Effector memory CD8-positive, alpha-beta T cell (primary cell): ENCODE results near the gene MINDY4B.

Experiments used
- ATAC-seq: fragments of 150-1000 bp; cut with Tn5 transposase; replicated peaks from 2 replicates; pipeline ENCODE4 v1.10.0; 2021; ENCODE audit warnings: mild to moderate bottlenecking, moderate library complexity
- DNase-seq, 3 experiments: peaks; one replicate each; pipeline ENCODE4 v3.0.0; 2021
- H3K27ac Mint-ChIP-seq, 2 donors: one replicate each; pipeline ENCODE4 v1.8.0; 2022; ENCODE audit warnings: mild to moderate bottlenecking in 2 of 2, mixed read lengths in 2 of 2, moderate library complexity in 2 of 2
- H3K27me3 Mint-ChIP-seq, 2 donors: one replicate each; pipeline ENCODE4 v1.8.0; 2022; ENCODE audit warnings: mixed read lengths in 2 of 2
- H3K36me3 Mint-ChIP-seq: one replicate; pipeline ENCODE4 v1.8.0; 2022; ENCODE audit warnings: mild to moderate bottlenecking, moderate library complexity, mixed read lengths; ENCODE audit not compliant: insufficient read depth
- H3K4me1 Mint-ChIP-seq, 2 donors: one replicate each; pipeline ENCODE4 v1.8.0; 2022; ENCODE audit warnings: low read depth in 2 of 2, mixed read lengths in 2 of 2
- H3K4me3 Mint-ChIP-seq, 2 donors: one replicate each; pipeline ENCODE4 v1.8.0; 2022; ENCODE audit warnings: mild to moderate bottlenecking in 2 of 2, mixed read lengths in 2 of 2, moderate library complexity in 2 of 2
- H3K9me3 Mint-ChIP-seq, 2 donors: one replicate each; pipeline ENCODE4 v1.8.0; 2022; ENCODE audit warnings: mixed read lengths in 2 of 2

Gene MINDY4B

DNA sequence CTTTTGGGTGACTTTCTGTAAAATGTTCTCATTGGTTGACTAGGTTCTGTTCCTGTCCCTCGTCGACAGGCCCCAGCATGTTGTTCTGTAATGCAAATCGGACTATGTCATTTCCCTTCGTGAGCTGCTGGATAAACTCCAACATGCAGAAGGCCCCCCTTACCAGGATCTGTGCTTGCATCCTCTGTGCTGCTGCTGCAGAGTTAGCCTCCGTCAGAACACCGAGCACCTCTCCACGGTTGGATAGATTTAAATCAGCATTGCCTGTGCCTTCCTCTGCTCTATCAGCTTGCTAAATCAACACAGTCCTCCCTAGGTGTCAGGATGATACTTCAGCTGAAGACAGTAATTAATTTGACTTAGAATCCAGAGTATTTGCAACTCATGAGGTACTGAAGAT, 12.7 kb upstream of the MINDY4B start:
- no peak overlapping the region for H3K4me3 Mint-ChIP-seq
- no peak overlapping the region for H3K27ac Mint-ChIP-seq
- ATAC-seq (no peak), DNase-seq (no peak)
- no peaks in the 10 kb centered on the region for H3K9me3 Mint-ChIP-seq
- peaks cover 26 to 61% of the 10 kb centered on the region in 2 donors for H3K27me3 Mint-ChIP-seq
- no peaks in the 10 kb centered on the region for H3K4me1 Mint-ChIP-seq
- H3K36me3 Mint-ChIP-seq: no peaks in the 10 kb centered on the region

DNA sequence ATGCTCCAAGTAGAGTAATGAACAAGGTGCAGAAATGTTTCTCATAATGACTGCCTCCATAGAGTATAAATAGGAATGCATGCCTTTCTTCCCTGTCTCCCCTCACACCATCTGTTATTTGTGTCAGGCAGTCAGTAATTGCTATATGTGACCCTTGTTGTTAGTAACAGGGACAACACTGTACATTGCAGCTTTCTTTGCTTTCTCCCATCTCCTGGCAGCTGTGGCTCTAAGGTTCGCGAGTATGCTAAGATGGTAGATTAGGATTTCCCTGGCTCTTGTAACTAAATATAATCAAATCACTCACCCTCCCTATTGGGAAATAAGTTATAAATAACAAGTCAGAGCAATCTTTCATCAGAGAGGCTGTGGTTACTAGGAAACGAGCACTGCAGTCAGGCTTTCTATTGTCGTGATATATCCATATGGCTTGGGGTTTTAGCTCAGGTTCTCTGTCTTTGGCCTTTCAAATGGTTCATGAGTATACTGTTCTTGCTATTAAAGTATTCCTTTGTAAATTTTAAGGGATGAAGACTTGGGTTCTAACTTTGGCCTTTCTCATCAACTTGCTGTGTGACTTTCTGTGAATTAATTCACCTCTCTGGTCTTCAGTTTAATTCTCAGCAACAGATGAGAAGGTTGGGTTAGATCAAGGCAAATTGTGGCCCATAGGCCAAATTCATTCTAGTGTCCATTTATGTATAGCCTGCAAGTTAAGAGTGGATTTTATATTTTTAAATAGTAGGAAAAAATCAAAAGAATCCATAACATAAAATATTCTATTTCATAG, 8.1 kb upstream of the MINDY4B start:
- Mint-ChIP-seq H3K27me3 (peaks cover 36 to 63% of the 10 kb centered on the region in 2 donors), H3K4me3 (no peak overlapping the region)
- no peak for DNase-seq

DNA sequence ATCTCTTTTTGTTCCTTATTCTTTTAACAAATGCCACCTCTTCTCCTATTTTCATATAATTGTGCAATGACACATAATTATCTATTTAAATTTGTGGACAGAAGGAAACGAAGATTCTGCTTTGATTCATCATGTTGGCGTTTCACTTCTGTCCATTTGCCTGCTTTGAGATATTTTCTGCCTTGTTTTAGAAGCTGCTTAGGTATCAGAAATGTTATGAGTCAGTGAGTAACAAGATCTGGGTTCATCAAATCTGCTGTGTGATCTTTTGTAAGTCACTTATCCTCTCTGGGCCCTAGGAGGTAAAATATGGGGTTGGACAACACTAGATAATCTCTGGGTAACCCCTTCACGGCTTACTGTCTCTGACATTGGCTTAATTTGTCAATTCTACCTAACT, 7.3 kb upstream of the MINDY4B start:
- Mint-ChIP-seq H3K9me3 (no peaks in the 10 kb centered on the region), H3K4me3 (no peak overlapping the region), H3K27ac (no peak overlapping the region), H3K36me3 (no peaks in the 10 kb centered on the region), H3K27me3 (peaks cover 44 to 64% of the 10 kb centered on the region in 2 donors), H3K4me1 (no peaks in the 10 kb centered on the region)
- no peak for ATAC-seq
- no peak for DNase-seq

More for the DNA sequence above, 8.1 kb upstream of the MINDY4B start:
- no peaks in the 10 kb centered on the region for H3K9me3 Mint-ChIP-seq
- no peak overlapping the region for H3K27ac Mint-ChIP-seq
- no peak for ATAC-seq
- no peaks in the 10 kb centered on the region for H3K4me1 Mint-ChIP-seq
- H3K36me3 Mint-ChIP-seq: no peaks in the 10 kb centered on the region

DNA sequence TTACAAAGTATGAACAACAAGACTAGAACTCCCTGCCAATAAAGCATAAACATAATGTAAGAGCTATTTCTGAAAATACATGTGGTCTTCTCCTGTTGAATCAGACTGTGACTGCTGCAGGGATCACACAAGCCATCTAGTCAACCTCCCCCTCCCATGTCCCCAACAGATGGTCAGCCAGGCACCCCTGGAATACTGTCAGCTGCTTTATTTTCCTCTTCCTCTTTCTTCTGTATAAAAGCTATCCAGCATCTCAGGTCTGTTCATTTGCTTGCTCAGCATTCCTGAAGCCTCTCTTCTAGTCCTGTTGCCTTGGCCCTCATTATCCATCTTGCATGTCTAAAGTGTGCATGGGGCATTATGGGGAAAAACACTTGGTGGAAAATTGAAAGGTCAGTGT, 6.5 kb upstream of the MINDY4B start:
- Mint-ChIP-seq H3K27ac (no peak overlapping the region), H3K36me3 (no peaks in the 10 kb centered on the region), H3K9me3 (no peaks in the 10 kb centered on the region), H3K4me1 (no peaks in the 10 kb centered on the region), H3K4me3 (no peak overlapping the region), H3K27me3 (peaks cover 47 to 68% of the 10 kb centered on the region in 2 donors)
- DNase-seq: no peak
- no peak for ATAC-seq

DNA sequence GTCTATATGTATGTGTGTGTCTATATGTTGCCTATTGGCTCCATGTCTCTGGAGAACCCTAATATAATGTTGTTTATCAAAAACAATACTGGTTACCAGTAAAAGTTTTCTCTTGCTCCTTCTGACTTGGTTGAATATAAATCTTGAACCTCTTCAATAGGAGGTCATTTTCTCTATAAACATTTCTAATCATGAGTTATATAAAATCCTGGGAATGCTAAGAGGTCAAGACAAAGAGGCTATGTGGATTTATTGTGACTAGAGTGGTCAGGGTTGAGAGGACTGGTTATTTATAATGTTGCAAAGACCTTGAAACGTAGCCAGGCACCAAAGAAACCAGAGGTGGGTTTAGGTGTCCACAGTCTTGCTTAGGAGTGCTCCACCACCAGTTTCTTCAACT, 1.2 kb upstream of the MINDY4B start:
- no peak for DNase-seq
- ATAC-seq: no peak
- Mint-ChIP-seq H3K9me3 (no peaks in the 10 kb centered on the region), H3K4me1 (no peaks in the 10 kb centered on the region), H3K27ac (no peak overlapping the region), H3K36me3 (no peaks in the 10 kb centered on the region), H3K4me3 (no peak overlapping the region), H3K27me3 (peaks cover 61 to 71% of the 10 kb centered on the region in 2 donors)

DNA sequence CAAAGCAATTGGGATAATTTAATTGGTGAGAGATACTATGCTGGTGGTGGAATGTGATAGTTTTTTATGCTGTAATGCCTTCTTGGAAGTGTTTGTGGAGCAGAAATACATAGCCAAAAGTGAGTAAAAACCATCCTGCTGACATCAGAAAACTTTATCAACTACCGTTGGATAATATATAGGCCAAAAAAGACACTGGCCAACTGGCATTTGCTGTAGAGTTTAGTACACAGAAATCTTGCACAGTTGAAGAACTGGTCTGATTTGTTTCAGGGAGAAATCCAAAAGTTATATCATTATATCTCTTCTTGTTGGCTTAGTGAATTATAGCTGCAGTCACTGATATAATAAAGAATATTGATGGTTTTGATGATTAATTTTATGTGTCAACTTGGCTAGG, 507 bp upstream of the MINDY4B start:
- Mint-ChIP-seq H3K36me3 (no peaks in the 10 kb centered on the region), H3K27me3 (peaks cover 56 to 67% of the 10 kb centered on the region in 2 donors), H3K4me1 (no peaks in the 10 kb centered on the region), H3K4me3 (no peak overlapping the region), H3K9me3 (no peaks in the 10 kb centered on the region), H3K27ac (no peak overlapping the region)
- no peak for DNase-seq
- no peak for ATAC-seq

DNA sequence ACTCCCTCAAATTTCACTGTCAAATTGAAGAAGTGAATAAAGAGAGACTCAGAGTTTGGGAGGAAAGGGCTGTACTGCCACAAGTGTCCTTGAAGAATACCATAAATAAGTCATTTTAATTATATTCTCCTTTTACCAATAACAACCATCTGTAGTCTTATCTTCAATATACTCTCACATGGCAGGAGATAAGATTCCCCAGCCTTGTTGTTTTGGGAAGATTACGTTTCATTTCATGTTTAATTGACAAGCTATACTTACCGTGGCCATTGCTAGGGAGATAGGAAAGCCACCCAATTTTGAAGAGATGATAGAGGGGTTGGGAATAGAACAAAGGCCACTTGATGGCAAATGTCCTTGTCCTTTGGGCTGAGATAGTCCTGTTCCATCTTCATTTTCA, 2.3 kb downstream of the MINDY4B start:
- no peaks in the 10 kb centered on the region for H3K4me1 Mint-ChIP-seq
- ATAC-seq (no peak), DNase-seq (no peak)
- H3K4me3 Mint-ChIP-seq: no peak overlapping the region
- no peaks in the 10 kb centered on the region for H3K9me3 Mint-ChIP-seq
- peaks cover 38 to 42% of the 10 kb centered on the region in 2 donors for H3K27me3 Mint-ChIP-seq
- no peaks in the 10 kb centered on the region for H3K36me3 Mint-ChIP-seq
- no peak overlapping the region for H3K27ac Mint-ChIP-seq

DNA sequence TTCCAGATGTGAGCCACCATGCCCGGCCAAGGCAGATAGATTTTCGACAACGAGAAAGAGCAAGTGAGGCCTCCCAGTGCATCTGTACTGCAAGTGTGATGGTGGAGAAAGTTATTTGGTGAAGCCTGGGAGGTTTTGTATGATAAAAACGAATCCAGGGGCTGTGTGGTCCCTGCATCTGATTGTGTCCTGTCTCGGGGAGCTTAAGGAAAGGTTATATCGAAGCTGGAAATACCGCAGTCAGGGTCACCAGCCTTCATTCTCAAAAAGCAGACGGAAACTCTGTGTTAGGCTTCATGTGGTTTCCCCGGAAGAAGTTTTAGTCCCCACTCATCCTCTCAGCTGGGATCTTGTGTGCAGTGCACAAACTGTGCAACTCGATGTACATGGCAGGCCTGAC, 3.4 kb downstream of the MINDY4B start:
- H3K27ac Mint-ChIP-seq: no peak overlapping the region
- no peak for DNase-seq
- H3K36me3 Mint-ChIP-seq: no peaks in the 10 kb centered on the region
- peaks cover 34 to 39% of the 10 kb centered on the region in 2 donors for H3K27me3 Mint-ChIP-seq
- H3K4me1 Mint-ChIP-seq: no peaks in the 10 kb centered on the region
- H3K9me3 Mint-ChIP-seq: no peaks in the 10 kb centered on the region
- no peak overlapping the region for H3K4me3 Mint-ChIP-seq
- ATAC-seq: no peak

DNA sequence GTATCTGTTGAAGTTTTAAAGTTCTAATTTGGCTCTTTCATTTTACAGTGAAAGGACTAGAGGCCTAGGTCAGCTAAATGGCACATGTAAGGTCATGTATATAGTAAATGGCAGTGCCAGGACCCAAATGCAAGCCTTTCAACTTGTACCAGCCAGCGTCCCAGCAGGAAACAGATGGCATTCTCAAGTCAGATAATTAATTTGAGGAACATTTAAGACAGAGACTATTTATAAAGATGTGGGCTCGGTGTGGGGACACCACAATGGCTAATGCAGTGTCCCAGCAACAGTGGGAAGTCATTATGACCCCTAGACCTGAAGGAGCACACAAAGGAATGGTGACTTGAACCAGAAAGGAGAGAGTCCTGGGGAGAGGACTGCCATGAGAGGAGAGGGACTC, 6.1 kb downstream of the MINDY4B start:
- Mint-ChIP-seq H3K9me3 (no peaks in the 10 kb centered on the region), H3K27ac (no peak overlapping the region), H3K4me3 (no peak overlapping the region), H3K4me1 (no peaks in the 10 kb centered on the region), H3K27me3 (peaks cover 42% of the 10 kb centered on the region in 2 donors), H3K36me3 (no peaks in the 10 kb centered on the region)
- ATAC-seq (no peak), DNase-seq (no peak)

DNA sequence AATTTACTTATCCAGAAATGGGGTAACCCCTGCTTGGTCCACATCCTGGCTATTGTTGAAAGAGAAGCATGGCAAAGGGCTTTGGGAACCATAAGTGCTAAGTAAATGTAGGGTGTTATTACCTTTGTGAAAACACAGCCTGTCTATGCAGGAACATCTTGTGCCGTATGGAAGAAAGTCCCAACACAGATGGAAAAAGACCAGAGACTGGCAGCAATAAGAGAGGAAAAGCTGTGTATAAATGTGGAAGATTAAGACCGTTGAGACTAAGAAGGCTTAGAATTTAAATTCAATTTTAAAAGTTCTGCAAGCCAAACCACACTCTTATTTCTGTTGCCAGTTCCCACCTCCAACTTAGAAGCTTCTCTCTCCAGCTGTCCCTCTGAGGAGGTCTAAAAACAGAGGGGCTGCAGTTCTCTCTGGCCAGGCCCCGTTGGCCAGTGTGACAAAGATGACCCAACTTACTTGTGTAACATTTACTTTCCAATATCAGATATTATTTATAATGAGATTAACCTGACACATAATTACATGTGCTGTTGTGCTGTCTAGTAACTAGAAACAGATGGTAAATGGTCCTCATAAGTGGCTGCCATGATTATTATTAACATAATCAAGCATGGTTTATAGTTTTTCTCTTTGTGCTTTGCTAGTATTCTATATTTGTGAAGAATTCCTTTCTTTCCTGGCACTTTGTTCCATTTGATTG, 7.0 kb downstream of the MINDY4B start:
- Mint-ChIP-seq H3K4me3 (no peak overlapping the region), H3K9me3 (no peaks in the 10 kb centered on the region), H3K4me1 (no peaks in the 10 kb centered on the region), H3K27ac (no peak overlapping the region), H3K36me3 (no peaks in the 10 kb centered on the region), H3K27me3 (peaks cover 37 to 42% of the 10 kb centered on the region in 2 donors)
- ATAC-seq: no peak
- DNase-seq: no peak

DNA sequence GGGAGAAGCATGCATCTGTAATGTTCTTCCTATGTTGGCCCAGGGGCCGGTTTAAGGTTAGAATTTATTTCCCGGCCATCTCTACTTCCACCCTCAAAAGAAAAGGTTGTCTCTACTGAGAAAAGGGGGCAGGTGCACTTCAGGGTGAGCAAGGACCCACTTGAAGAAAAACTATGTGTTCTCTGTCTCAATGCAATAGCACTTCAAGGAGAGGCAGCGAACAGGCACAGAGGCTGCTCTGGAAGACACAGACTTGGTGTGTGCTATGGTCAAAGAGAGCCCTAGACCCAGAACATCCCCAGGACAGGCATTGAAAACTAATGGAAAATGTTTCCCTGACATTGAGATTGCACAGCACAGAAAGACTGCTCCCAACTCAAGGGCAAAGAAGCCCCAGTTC, 7.6 kb downstream of the MINDY4B start:
- Mint-ChIP-seq H3K9me3 (no peaks in the 10 kb centered on the region), H3K27me3 (peaks cover 32 to 36% of the 10 kb centered on the region in 2 donors), H3K4me3 (no peak overlapping the region), H3K36me3 (no peaks in the 10 kb centered on the region), H3K4me1 (no peaks in the 10 kb centered on the region), H3K27ac (no peak overlapping the region)
- DNase-seq (no peak), ATAC-seq (no peak)

DNA sequence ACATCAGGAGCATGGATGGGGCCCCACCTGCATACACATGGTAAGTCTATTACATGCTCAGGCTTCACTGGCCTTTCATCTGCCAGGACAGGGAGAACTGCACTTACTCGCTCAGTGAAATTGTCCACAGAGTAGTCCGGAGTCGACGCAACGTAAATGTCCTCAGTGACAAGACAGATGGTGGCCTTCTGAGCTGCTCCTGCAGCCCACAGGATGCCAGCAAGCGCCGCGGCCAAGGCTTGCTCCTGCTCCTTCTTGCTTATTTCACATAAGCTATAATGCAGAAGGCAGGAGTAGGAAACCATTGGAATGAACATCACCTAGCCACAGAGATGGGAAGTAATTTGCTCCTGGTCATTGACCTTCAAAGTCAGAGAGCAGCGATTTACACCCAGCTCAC, 14.4 kb downstream of the MINDY4B start:
- DNase-seq: no peak
- H3K4me3 Mint-ChIP-seq: no peak overlapping the region
- H3K36me3 Mint-ChIP-seq: no peaks in the 10 kb centered on the region
- peaks cover 0 to 2% of the 10 kb centered on the region in 2 donors for H3K9me3 Mint-ChIP-seq
- H3K4me1 Mint-ChIP-seq: no peaks in the 10 kb centered on the region
- peaks cover 37 to 40% of the 10 kb centered on the region in 2 donors for H3K27me3 Mint-ChIP-seq
- no peak overlapping the region for H3K27ac Mint-ChIP-seq
- no peak for ATAC-seq

DNA sequence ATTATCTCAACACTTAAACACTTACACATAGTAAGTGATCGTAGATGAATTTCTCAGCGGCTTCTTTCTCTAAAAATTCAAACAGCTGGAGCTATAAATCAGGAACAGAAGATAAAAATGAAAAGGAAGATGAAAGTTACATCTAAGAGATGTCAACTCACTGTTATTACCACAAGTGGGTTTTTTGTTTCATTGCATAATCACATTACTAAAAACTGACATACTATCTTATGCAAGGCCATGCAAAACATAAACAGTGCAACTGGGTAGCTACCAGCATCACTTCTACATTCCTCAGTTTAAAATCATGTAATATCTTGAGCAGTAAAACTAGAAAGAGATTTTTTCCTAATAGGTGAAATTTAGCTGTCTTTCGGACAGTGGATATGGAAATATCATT, 14.9 kb downstream of the MINDY4B start:
- Mint-ChIP-seq H3K4me3 (no peak overlapping the region), H3K4me1 (no peaks in the 10 kb centered on the region), H3K36me3 (no peaks in the 10 kb centered on the region), H3K27ac (no peak overlapping the region), H3K9me3 (peaks cover 0 to 2% of the 10 kb centered on the region in 2 donors), H3K27me3 (peaks cover 37 to 40% of the 10 kb centered on the region in 2 donors)
- ATAC-seq: no peak
- no peak for DNase-seq

DNA sequence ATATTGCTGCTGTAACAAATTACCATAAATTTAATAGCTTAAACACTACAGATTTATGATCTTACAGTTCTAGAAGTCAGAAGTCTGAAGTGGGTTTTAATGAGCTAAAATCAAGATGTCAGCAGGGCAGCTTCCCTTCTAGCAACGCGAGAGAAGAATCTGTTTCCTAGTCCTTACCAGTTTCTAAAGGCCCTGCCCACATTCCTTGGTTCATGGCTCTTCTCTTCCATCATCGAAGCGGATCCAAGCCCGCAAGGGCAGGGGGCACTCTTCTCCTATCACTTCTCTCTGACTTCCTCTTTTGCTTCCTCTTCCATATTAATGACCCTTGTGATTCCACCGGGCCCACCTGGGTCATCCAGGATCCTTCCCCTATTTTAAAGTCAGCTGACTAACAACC, 16.1 kb downstream of the MINDY4B start:
- peaks cover 0 to 2% of the 10 kb centered on the region in 2 donors for H3K9me3 Mint-ChIP-seq
- H3K27ac Mint-ChIP-seq: no peak overlapping the region
- H3K27me3 Mint-ChIP-seq: peaks cover 46 to 51% of the 10 kb centered on the region in 2 donors
- H3K36me3 Mint-ChIP-seq: no peaks in the 10 kb centered on the region
- no peak overlapping the region for H3K4me3 Mint-ChIP-seq
- no peak for ATAC-seq
- DNase-seq: no peak
- no peaks in the 10 kb centered on the region for H3K4me1 Mint-ChIP-seq
